Transverse colon (tissue), 4 donors: Measurements from ENCODE around the gene PRTN3.

Experiments used
- CTCF ChIP-seq, 5 experiments: fragments of 200-600 bp in 3 of 5; fragments of 450-650 bp in 2 of 5; sonication (generic) in 3 of 5; IDR thresholded peaks; 1 replicate in 2 of 5; 2 replicates in 3 of 5; pipeline ENCODE4 v1.5.1; 2016 to 2017; ENCODE audit warnings: antibody characterized with exemption in 5 of 5, inconsistent platforms in 3 of 5, mild to moderate bottlenecking in 2 of 5, moderate library complexity in 1 of 5
- EP300 ChIP-seq: sonication (generic); formaldehyde crosslinking; IDR thresholded peaks from one replicate; pipeline ENCODE4 v1.6.1; 2017; ENCODE audit warnings: antibody characterized with exemption, low read depth
- POLR2AphosphoS5 ChIP-seq, 3 donors: sonication (generic); formaldehyde crosslinking; IDR thresholded peaks; one replicate each; pipeline ENCODE4 v1.6.1; 2016; ENCODE audit warnings: antibody characterized with exemption in 3 of 3

GRCh38 chr19:887599-887998 is 46.8 kb downstream of the PRTN3 start:
- TF ChIP-seq CTCF (IDR thresholded peaks at IDR 0.05) (no peak), POLR2AphosphoS5 (IDR thresholded peaks at IDR 0.05) (no peak), EP300 (no peak)
